Right ventricle myocardium inferior (tissue), 1 donor: Measurements from ENCODE around the gene TMEM204. TPM values are rescaled to one million over a fixed set of nuclear protein-coding genes. Genes with fewer than 3 reads are reported as not detected.
A peak's percentile ranks its signal among the peaks of the same experiment; 100 is the strongest.

Source experiments
- ATAC-seq: fragments of 200-7000 bp; cut with Tn5 transposase; one replicate; pipeline ENCODE4 v1.9.1; 2020; ENCODE audit warnings: mild to moderate bottlenecking, moderate library complexity
- DNase-seq: peaks from one replicate; pipeline ENCODE4 v3.0.0; 2021; ENCODE audit errors: missing footprints
- intact Hi-C: fragments of 100-400 bp; cut with DNase I; formaldehyde crosslinking; loops from one replicate; pipeline ENCODE4 v1.11.0; 2022
- total RNA-seq: library from RNA; stranded (reverse); fragmentation: NEBNext Ultra II Directional; extraction: Animal tissue kit (Norgen Biotek cat#: 25700); gene quantifications from one replicate; pipeline ENCODE4 v1.2.1, GENCODE V29; 2021
- donor health status: DM: no; HTN: yes; CAD: no; lungs with severe emphysema.

The TMEM204 gene
- total RNA-seq, 1 donor from 2014 or later, result 30.7 TPM

GRCh38 chr16:1532081-1532760, 1.2 kb upstream of the TMEM204 start:
- intact Hi-C loops, result loop anchor here (1.0 to 5.0 kb wide), 3 partner anchors 13 to 80 kb away; partner anchors contain the start of genes CRAMP1 and IFT140
- peak; percentile 93 for DNase-seq
- ATAC-seq, result peak; percentile 78

DNA sequence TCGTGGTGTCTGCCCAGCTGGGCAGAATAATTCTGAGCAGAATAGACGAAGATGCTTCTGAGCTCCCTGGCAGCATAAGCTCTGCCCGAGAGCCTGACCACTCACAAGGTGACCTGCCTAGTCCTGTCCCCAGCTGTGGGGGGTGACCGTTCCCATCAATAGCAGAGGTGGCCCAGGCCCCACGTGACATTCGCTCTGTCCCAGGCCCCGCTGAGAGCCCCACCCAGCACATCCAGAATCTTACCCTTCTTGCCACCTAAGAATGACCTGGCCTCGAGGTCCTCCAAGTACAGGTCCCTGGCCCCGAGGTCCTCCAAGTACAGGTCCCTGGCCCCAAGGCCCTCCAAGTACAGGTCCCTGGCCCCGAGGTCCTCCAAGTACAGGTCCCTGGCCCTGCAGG, 695 bp upstream of the TMEM204 start:
- DNase-seq, result peak; percentile 68
- ATAC-seq, result peak; percentile 23
- intact Hi-C loops, result loop anchor here (1.0 to 5.0 kb wide), 3 partner anchors 13 to 80 kb away; partner anchors contain the start of genes CRAMP1 and IFT140

- intact Hi-C loops, result loop anchor here (5.0 kb wide), 1 partner anchor 78 kb away; the partner anchor contains the start of genes CRAMP1 and IFT140
- ATAC-seq (no peak), DNase-seq (peak; percentile 68)
These were observed 855 bp downstream of the TMEM204 start for GRCh38 chr16:1534021-1535020.

DNA sequence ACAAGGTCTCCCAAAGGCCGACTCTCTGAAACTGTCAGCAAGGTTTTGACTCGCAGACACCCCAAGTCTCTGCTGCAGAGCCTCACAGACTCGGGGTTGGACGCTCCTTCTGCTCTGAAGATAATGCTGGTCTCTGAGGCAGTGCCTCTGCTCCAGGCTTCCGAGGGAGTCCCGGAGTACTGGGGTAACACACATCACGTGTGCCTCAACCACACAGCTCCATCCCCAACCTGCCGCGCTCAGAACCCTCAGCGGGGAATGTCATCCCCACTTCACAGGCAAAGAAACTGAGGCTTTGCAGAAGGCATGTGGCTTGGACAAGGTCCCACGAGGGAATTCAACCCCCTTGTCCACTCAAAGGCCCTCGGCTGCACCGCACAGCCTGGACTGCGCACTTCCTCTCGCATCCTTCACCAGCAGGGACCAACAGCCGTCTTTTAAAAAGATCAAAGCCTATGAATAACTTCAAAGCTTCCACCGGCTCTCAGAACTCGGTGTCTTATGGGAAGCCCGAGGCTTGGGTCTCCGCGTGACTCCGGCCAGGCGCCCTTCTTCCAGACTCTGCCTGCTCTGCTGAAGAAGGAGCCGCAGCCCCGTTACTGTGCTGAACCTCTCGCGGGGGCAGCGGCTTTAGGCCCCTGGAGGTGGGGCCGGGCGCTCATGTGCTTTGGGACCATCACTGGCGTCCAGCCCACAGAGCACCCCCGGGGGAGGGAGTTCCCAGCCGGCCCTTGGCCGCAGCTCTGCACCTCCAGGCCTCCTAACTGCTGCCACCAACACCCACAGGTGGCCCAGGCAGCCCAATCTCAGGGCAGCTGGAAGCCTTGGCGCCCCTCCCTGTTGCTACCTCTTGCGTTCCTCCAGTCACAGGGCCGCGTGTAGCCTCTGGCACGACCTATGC, 2.2 kb downstream of the TMEM204 start:
- peak; percentile 64 for DNase-seq
- no peak for ATAC-seq
- intact Hi-C loops, result no loop called here

GRCh38 chr16:1536601-1537000, 3.1 kb downstream of the TMEM204 start:
- ATAC-seq (no peak), DNase-seq (peak; percentile 56)
- intact Hi-C loops, result no loop called here

GRCh38 chr16:1537138-1537577, 3.7 kb downstream of the TMEM204 start:
- intact Hi-C loops, result no loop called here
- no peak for ATAC-seq
- peak; percentile 61 for DNase-seq

DNA sequence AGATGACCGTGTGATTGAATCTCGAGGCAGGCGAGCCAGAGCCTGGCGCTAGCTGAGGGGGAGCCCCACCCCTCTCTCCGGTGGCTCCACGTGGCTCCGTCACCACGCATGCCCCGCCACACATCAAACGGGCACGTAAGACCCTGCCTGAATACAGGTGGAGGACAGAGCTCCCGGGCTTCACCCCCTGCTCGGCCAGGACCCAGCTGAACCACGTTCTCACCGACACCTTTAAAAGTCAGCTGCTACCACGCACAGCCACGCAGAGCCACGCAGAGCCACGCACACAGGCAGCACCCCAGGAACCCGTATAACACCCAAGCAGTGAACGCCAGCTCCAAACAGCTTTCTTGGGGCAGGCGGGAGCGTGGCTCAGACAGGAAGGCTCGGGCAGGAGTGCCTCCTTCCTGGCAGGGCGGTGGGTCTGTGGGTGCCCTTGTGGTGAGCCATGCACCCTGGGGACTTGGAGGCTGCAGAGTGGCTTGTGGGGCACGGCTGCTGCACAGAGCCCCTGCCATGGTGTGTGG, 4.4 kb downstream of the TMEM204 start:
- intact Hi-C loops, result no loop called here
- DNase-seq (peak; percentile 50), ATAC-seq (no peak)

DNA sequence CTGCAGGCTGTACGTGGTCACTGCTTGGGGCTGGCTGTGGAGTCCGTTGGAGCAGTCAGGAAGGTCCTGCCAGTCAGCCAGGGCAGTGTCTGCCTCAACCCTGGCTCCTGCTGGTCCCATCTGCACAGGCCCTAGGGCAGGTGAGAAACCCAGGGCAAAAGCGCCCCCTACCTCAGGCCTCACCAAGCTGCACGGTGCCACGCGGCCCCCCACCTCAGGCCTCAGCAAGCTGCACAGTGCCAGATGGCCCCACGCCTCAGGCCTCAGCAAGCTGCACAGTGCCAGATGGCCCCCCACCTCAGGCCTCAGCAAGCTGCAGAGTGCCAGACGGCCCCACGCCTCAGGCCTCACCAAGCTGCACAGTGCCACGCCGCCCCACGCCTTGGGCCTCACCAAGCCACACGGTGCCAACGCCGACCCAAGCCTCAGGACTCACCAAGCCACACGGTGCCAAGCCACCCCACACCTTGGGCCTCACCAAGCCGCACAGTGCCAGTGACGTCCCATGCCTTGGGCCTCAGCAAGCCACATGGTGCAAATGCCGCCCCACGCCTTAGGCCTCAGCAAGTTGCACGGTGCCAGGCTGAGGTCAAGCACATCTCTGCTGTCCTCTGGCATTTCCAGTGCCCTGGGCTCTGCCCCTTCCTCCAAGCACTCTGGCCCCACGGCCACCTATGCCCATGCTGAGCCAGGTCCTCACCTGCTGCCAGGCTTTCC, 5.5 kb downstream of the TMEM204 start:
- ATAC-seq (no peak), DNase-seq (peak; percentile 58)
- intact Hi-C loops, result no loop called here

- DNase-seq (peak; percentile 70), ATAC-seq (no peak)
- intact Hi-C loops, result no loop called here
These were observed 6.5 kb downstream of the TMEM204 start for GRCh38 chr16:1539720-1540555.

DNA sequence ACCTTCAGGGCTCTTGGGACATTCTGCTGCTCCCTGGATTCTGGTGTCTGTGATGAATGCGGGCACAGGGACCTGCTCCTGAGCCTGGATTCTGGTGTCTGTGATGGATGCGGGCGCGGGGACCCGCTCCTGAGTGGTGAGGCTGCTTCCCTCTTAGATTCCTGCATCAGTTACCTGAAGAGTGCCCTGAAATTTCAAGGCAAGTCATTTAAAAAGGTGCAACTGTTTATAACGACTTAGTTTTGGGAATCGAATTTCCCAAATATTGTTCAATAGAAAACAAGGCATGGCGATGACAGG, 7.0 kb downstream of the TMEM204 start:
- intact Hi-C loops, result no loop called here
- no peak for DNase-seq
- no peak for ATAC-seq

GRCh38 chr16:1541293-1542165, 8.1 kb downstream of the TMEM204 start:
- intact Hi-C loops, result no loop called here
- DNase-seq, result peak; percentile 32
- ATAC-seq, result no peak

DNA sequence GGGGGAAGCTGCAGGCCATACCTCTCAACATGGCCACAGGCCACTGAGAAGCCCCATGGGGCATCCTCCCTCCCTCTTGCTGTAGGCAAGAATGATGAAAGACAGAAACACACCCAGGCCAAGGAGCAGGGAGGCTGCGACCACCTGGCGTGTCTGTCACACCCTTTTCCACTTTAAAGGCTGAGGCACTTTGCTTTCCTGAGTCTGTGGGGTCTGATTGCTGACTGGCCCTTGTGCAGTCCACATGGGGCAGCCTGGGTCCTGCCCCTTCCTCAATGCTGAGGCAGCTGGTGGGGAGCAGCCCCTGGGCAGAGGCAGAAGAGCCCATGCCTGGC, 8.7 kb downstream of the TMEM204 start:
- ATAC-seq, result no peak
- intact Hi-C loops, result no loop called here
- DNase-seq, result peak; percentile 26

GRCh38 chr16:1542533-1542932, 9.1 kb downstream of the TMEM204 start:
- ATAC-seq (no peak), DNase-seq (no peak)
- intact Hi-C loops, result no loop called here

DNA sequence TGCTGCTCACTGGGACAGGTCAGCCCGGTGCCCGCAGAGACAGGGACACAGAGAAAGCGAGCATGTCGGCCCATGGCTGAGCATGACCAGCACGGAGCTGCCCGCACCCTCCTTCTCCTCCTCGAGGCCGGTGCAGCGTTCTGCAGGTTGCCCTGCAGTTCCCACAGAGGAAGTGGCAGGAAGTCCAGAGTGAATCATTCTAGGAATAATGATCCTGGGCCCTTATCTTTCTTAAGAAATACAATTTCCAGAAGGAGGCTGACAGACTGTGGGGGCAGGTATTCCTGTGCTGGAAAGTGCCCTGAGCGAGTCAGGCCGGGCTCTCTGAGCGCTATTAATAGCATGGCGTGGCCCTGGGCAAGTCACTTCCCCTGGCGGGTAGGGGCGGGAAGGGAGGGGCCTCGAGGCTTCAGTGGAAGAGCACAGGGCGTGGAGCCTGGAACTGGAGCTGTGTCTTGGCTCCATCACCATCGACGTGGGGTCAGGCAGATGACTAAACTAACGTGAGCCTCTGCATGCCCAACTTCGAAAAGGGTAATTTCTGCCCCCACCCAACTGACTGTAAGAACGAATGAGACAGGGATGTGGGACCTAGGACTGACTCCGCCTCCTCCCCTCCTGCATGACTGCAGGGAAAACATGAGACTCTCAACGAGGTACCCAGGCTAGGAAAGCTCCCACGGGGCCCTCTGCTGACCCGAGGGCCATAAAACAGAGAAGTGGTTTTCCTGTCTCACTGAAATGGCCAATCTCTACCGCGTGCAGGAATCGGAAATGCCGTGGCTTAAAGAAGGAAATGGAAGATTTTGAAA, 9.8 kb downstream of the TMEM204 start:
- DNase-seq, result peak; percentile 88
- intact Hi-C loops, result no loop called here
- ATAC-seq, result peak; percentile 30
